HepG2 (cell line): ENCODE results near the gene SEMA3B.

ENCODE experiments used
- AGO1 ChIP-seq: fragments of 200-400 bp; formaldehyde crosslinking; IDR thresholded peaks from 2 replicates; pipeline ENCODE4 v1.6.1; 2017; ENCODE audit warnings: mild to moderate bottlenecking, low read depth, low read length, moderate library complexity; ENCODE audit not compliant: poor library complexity, severe bottlenecking
- ATF7 ChIP-seq, 2 experiments: fragments of 450-650 bp in 1 of 2; sonication (generic) in 1 of 2; formaldehyde crosslinking in 1 of 2; IDR thresholded peaks; 2 replicates each; pipeline versions ENCODE4 v1.4.0 to v1.6.1; 2016 to 2020; ENCODE audit warnings: antibody characterized with exemption in 1 of 2, mild to moderate bottlenecking in 1 of 2, missing genetic modification reagents in 1 of 2
- CERS6 ChIP-seq: sonication (generic); formaldehyde crosslinking; IDR thresholded peaks from 2 replicates; pipeline ENCODE4 v1.5.0; 2020; ENCODE audit warnings: missing genetic modification reagents
- CTCF ChIP-seq: sonication (generic); formaldehyde crosslinking; IDR thresholded peaks from 2 replicates; pipeline ENCODE4 v1.5.0; 2020; ENCODE audit warnings: mild to moderate bottlenecking, missing genetic modification reagents, moderate library complexity
- EZH2 ChIP-seq: conservative IDR thresholded peaks from 2 replicates; pipeline ENCODE4 v1.6.1; 2012; ENCODE audit warnings: mild to moderate bottlenecking, low read depth, low read length, moderate library complexity
- FOXP4 ChIP-seq: sonication (generic); formaldehyde crosslinking; IDR thresholded peaks from 2 replicates; pipeline ENCODE4 v1.4.0; 2020; ENCODE audit warnings: missing genetic modification reagents
- HIVEP1 ChIP-seq: sonication (generic); formaldehyde crosslinking; IDR thresholded peaks from 2 replicates; pipeline ENCODE4 v1.4.0; 2020; ENCODE audit warnings: mild to moderate bottlenecking, missing genetic modification reagents
- MLX ChIP-seq: IDR thresholded peaks from 2 replicates; pipeline ENCODE4 v1.6.1; 2016
- SKIL ChIP-seq: sonication (generic); formaldehyde crosslinking; IDR thresholded peaks from 2 replicates; pipeline ENCODE4 v1.8.0; 2022; ENCODE audit warnings: missing genetic modification reagents, mild to moderate bottlenecking, moderate library complexity, borderline replicate concordance
- ZGPAT ChIP-seq: IDR thresholded peaks from 2 replicates; pipeline ENCODE4 v1.6.1; 2016; ENCODE audit warnings: mild to moderate bottlenecking
- ZNF160 ChIP-seq: sonication (generic); formaldehyde crosslinking; IDR thresholded peaks from 2 replicates; pipeline ENCODE4 v1.8.0; 2022; ENCODE audit warnings: mild to moderate bottlenecking, inconsistent platforms, missing genetic modification reagents
- ZNF761 ChIP-seq: sonication (generic); formaldehyde crosslinking; conservative IDR thresholded peaks from 2 replicates; pipeline ENCODE4 v1.4.0; 2020; ENCODE audit warnings: mild to moderate bottlenecking, missing genetic modification reagents
- ZSCAN20 ChIP-seq: sonication (generic); formaldehyde crosslinking; IDR thresholded peaks from 2 replicates; pipeline ENCODE4 v1.4.0; 2020; ENCODE audit warnings: missing genetic modification reagents, mild to moderate bottlenecking, borderline replicate concordance

GRCh38 chr3:50263478-50264382 lies 5.2 kb upstream of the SEMA3B start:
- no peak for TF ChIP-seq HIVEP1 (CRISPR knock-in tag)
- no peak for TF ChIP-seq ZGPAT (CRISPR knock-in tag)
- no peak for TF ChIP-seq SKIL (CRISPR knock-in tag)
- TF ChIP-seq ZSCAN20 (CRISPR knock-in tag) = no peak
- TF ChIP-seq CTCF (CRISPR knock-in tag) = no peak
- TF ChIP-seq AGO1 = no peak
- TF ChIP-seq ATF7 (IDR thresholded peaks at IDR 0.05) = no peak
- no peak for TF ChIP-seq ATF7 (CRISPR knock-in tag; IDR thresholded peaks at IDR 0.05)
- no peak for TF ChIP-seq FOXP4 (CRISPR knock-in tag)
- TF ChIP-seq CERS6 (CRISPR knock-in tag) = no peak
- no peak for TF ChIP-seq MLX (CRISPR knock-in tag)
- no peak for TF ChIP-seq ZNF160 (CRISPR knock-in tag)
- no peak for TF ChIP-seq ZNF761
- TF ChIP-seq EZH2 = no peak
